ENCODE results near the gene TSPAN4. TPM values are rescaled to one million over a fixed set of nuclear protein-coding genes. Genes with fewer than 3 reads are reported as not detected.

Gene TSPAN4
- total and polyA plus RNA-seq, 2 of the 13 experiments (the other 11 are each of a cell fraction or from before 2014, with no cell fraction given): 31.7 to 68.3 TPM

GRCh38 chr11:827146-827896 is 15.3 kb upstream of the TSPAN4 start (continued):
- peak; percentile 71 for TF ChIP-seq PAXIP1 (CRISPR knock-in tag; conservative IDR thresholded peaks at IDR 0.05)
- TF ChIP-seq ZFP62 (CRISPR knock-in tag; IDR thresholded peaks at IDR 0.05): no peak
- no peak for TF ChIP-seq POLR2A (IDR thresholded peaks at IDR 0.05; ENCODE audit: insufficient read depth in 1 of 2, low read depth in 2 of 2, low read length in 2 of 2)
- TF ChIP-seq ZNF629 (CRISPR knock-in tag; conservative IDR thresholded peaks at IDR 0.05): no peak
- no peak for TF ChIP-seq HIC2 (CRISPR knock-in tag; IDR thresholded peaks at IDR 0.05; ENCODE audit: low read depth)
- TF ChIP-seq, protein P1, sequence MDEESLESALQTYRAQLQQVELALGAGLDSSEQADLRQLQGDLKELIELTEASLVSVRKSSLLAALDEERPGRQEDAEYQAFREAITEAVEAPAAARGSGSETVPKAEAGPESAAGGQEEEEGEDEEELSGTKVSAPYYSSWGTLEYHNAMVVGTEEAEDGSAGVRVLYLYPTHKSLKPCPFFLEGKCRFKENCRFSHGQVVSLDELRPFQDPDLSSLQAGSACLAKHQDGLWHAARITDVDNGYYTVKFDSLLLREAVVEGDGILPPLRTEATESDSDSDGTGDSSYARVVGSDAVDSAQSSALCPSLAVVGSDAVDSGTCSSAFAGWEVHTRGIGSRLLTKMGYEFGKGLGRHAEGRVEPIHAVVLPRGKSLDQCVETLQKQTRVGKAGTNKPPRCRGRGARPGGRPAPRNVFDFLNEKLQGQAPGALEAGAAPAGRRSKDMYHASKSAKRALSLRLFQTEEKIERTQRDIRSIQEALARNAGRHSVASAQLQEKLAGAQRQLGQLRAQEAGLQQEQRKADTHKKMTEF (CRISPR knock-in tag; IDR thresholded peaks at IDR 0.05): peak; percentile 83
- no peak for TF ChIP-seq ZBTB8A (CRISPR knock-in tag; IDR thresholded peaks at IDR 0.05; ENCODE audit: borderline replicate concordance, low read depth)
- TF ChIP-seq SMARCC2 (IDR thresholded peaks at IDR 0.05): no peak
- TF ChIP-seq ATRX (CRISPR knock-in tag; IDR thresholded peaks at IDR 0.05; ENCODE audit: borderline replicate concordance): no peak
- TF ChIP-seq ZNF138 (CRISPR knock-in tag; IDR thresholded peaks at IDR 0.05; ENCODE audit: low read depth): no peak
- no peak for TF ChIP-seq RFX1 (IDR thresholded peaks at IDR 0.05)
- TF ChIP-seq PHF5A (CRISPR knock-in tag; IDR thresholded peaks at IDR 0.05; ENCODE audit: low read depth, unreplicated experiment): no peak
- TF ChIP-seq ISL2 (CRISPR knock-in tag; IDR thresholded peaks at IDR 0.05): 0 out of 2 replicates have a peak, but pooled peaks have one; percentile 26
- TF ChIP-seq ZNF207 (IDR thresholded peaks at IDR 0.05; ENCODE audit: borderline replicate concordance): no peak
- TF ChIP-seq ZNF672 (CRISPR knock-in tag; IDR thresholded peaks at IDR 0.05): no peak
- peak; percentile 62 for TF ChIP-seq BCL6 (CRISPR knock-in tag; IDR thresholded peaks at IDR 0.05)
- TF ChIP-seq ZBTB20 (CRISPR knock-in tag; IDR thresholded peaks at IDR 0.05; ENCODE audit: borderline replicate concordance, low read depth): peak; percentile 44; the same call in 1 of the 2 replicates
- TF ChIP-seq ZBTB38 (CRISPR knock-in tag; IDR thresholded peaks at IDR 0.05): no peak; the same call in 1 of the 2 replicates
- TF ChIP-seq AHR (CRISPR knock-in tag; IDR thresholded peaks at IDR 0.05): peak; percentile 37; the same call in 1 of the 2 replicates
- peak; percentile 66; the same call in 1 of the 2 replicates for TF ChIP-seq ZNF253 (CRISPR knock-in tag; IDR thresholded peaks at IDR 0.05; ENCODE audit: borderline replicate concordance)
- TF ChIP-seq AGO1 (IDR thresholded peaks at IDR 0.05; ENCODE audit: low read depth, low read length, poor library complexity, severe bottlenecking): peak; percentile 79
- no peak for TF ChIP-seq ZNF44 (CRISPR knock-in tag; IDR thresholded peaks at IDR 0.05)
